GM19035 (cell line): Measurements from ENCODE around the gene PLTP.

Experiments used
- ATAC-seq: cut with Tn5 transposase; IDR thresholded peaks from one replicate; pipeline ENCODE4 v1.9.1; 2021; ENCODE audit not compliant: unreplicated experiment

The PLTP gene

DNA sequence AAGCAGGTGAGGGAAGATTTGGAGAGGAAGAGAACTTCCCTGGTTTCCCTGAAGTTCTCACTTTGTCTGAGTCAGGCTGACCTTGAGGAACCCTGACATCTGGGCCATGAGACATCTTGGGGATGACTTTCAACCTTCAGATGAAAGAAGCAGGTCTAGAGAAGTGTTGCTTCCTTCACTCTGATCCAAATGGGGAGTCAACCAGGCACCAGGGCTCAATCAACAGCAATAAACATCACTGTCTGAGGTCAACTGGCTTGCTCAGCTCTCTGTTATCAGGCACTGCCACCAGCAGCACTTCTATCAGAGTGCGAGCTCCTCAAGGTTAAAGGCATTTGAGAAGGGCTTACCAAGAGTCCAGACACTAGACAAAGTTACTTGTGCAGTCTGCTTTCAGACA is 61.0 kb downstream of the PLTP start:
- ATAC-seq: no peak

DNA sequence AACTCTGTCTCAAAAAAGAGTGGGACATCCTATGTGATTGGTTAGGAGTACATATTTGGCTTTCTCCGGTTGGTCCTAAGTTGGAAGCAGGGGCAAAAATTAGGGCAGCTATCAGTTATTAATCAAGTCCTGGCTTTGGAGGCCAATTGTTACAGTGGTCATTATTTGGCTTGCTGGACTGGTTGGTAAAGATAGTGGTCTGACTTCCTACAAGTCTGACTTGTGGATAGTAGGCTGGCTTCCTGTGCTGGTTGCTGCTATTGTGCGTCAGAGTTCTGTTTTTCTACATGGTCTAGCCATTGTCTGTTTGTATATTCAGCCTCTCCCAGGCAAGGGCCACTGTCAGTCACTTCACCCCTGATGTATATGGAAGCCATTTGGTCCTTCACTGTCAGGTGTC is 61.7 kb downstream of the PLTP start:
- ATAC-seq: no peak

DNA sequence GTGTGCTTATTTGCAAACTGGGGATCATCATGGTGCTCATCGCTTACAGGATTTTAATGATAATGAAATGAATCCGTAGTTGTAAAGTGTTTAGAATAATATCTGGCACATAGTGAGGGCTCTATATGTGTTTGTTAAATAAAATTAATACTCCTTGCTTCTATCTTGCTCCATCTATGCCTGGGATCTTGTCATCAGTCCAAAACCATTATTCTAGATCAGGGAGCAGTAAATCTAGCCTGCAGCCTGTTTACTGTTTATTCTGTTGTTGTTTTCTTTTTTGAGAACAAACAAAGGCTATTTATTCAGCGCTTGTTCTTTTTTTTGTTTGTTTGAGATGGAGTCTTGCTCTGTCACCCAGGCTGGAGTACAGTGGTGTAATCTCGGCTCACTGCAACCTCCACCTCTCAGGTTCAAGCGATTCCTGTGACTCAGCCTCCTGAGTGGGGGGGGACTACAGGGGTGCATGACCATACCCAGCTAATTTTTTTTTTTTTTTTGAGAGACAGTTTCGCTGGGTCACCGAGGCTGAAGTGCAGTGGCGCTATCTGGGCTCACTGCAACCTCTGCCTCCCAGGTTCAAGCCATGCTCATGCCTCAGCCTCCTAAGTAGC is 62.9 kb downstream of the PLTP start:
- ATAC-seq: no peak
